ENCODE data around the gene MAL.

DNA sequence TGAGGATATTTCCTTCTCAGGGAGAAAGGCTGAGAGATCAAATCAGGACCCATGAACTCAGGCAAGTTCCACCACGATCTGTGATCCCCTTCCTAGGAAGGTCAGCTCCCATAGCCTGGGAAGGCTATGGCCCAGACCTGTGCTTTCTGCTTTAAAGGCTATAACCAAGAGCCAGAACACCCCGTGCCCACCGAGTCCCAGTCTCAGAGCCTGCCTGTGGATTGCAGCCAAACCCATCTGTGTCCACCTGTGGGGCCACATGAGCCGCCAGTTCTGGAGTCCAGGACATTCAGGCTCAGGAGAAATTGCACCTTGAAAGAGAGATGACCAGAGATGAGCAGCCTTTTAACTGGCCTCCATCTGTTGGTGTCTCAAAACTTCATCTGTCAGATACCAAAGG, 46.9 kb downstream of the MAL start:
- TF ChIP-seq REST (IDR thresholded peaks at IDR 0.05; ENCODE audit: insufficient read depth in 1 of 2, low read depth in 2 of 2, low read length in 2 of 2) (no peak), TAF1 (IDR thresholded peaks at IDR 0.05; ENCODE audit: borderline replicate concordance, insufficient read depth, low read length) (no peak), POLR2AphosphoS5 (IDR thresholded peaks at IDR 0.05; ENCODE audit: low read depth, low read length) (no peak), SIN3A (IDR thresholded peaks at IDR 0.05; ENCODE audit: borderline replicate concordance, insufficient read depth, low read length) (no peak)
